ENCODE measurements around the gene FYCO1. TPM values are rescaled to one million over a fixed set of nuclear protein-coding genes. Genes with fewer than 3 reads are reported as not detected.
"Not testable (repeated sequence)": the region's sequence is repeated elsewhere in the genome, so short reads cannot be mapped to it uniquely, and the experiment has no call there.

The FYCO1 gene
- total RNA-seq, 1 donor = 57.8 TPM

DNA sequence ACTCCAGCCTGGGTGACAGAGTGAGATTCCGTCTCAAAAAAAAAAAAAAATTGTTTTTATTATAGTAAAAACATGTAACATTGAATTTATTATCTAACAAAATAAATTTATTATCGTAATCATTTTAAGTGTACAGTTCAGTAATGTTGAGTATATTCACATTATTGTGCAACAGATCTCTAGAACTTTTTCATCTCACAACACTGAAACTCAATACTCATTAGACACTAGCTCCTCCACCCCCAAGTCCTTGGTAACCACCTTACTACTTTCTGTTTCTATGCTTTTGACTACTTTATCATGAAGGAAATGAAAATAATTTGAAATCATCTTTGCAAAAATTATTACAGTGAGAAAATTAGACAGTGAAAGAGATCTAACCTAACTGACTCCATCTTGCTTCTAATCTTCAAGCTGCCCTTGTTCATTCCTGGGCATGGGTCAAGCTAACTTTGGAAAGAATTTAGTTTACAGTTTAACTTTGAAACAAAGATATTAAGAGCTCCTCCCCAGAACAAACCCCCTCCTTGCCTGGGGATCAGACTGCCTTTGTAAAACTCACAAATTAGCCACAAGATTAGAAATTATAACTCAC, 15.0 kb upstream of the FYCO1 start:
- no peak for DNase-seq (ENCODE audit: low read depth)
- no peak overlapping the region for H3K4me3 ChIP-seq (ENCODE audit: low read depth, low read length)

DNA sequence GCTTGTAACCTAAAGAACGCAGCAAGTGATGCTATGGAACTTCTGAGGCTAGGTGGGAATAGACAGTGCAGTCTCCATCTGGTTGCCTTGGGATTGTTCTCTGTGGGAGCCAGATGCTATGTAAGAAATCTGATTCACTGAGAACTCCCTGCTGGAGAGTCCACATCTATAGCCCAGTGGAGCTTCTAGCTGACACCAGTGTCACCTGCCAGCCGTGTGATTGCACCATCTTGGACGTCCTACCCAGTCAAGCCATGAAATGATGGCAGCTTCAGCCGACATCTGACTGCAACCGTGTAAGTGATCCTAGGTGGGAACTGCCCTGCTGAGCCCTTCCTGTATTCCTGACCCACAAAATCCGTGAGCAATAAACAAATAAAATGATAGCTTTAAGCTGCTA, 12.4 kb upstream of the FYCO1 start:
- H3K4me3 ChIP-seq (ENCODE audit: low read depth, low read length) = no peak overlapping the region
- TF ChIP-seq, protein P1, sequence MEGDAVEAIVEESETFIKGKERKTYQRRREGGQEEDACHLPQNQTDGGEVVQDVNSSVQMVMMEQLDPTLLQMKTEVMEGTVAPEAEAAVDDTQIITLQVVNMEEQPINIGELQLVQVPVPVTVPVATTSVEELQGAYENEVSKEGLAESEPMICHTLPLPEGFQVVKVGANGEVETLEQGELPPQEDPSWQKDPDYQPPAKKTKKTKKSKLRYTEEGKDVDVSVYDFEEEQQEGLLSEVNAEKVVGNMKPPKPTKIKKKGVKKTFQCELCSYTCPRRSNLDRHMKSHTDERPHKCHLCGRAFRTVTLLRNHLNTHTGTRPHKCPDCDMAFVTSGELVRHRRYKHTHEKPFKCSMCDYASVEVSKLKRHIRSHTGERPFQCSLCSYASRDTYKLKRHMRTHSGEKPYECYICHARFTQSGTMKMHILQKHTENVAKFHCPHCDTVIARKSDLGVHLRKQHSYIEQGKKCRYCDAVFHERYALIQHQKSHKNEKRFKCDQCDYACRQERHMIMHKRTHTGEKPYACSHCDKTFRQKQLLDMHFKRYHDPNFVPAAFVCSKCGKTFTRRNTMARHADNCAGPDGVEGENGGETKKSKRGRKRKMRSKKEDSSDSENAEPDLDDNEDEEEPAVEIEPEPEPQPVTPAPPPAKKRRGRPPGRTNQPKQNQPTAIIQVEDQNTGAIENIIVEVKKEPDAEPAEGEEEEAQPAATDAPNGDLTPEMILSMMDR (IDR thresholded peaks at IDR 0.05; ENCODE audit: insufficient read depth, low read length) = no peak
- DNase-seq (ENCODE audit: low read depth) = no peak

More for the DNA sequence above, 15.0 kb upstream of the FYCO1 start:
- TF ChIP-seq, protein P1 (IDR thresholded peaks at IDR 0.05; ENCODE audit: insufficient read depth, low read length) = no peak

DNA sequence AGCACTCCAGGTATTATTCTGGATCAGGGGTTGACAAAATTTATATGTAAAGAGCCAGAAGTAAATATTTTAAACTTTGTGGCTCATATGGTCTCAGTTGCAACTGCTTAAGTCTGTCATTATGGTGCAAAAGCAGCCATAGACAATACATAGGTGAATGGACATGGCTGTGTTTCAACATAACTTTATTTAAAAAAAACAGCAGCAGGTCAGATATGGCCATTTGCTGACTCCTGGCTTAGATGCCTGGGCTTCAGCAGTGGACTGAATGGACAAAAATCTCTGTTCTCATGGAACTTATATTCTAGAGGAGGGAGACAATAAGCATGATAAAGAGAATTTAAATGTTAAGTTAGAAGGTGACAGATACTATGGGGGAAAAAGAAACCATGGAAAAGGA, 11.7 kb upstream of the FYCO1 start:
- H3K4me3 ChIP-seq (ENCODE audit: low read depth, low read length) = no peak overlapping the region
- no peak for DNase-seq (ENCODE audit: low read depth)
- TF ChIP-seq, protein P1 (IDR thresholded peaks at IDR 0.05; ENCODE audit: insufficient read depth, low read length) = no peak

DNA sequence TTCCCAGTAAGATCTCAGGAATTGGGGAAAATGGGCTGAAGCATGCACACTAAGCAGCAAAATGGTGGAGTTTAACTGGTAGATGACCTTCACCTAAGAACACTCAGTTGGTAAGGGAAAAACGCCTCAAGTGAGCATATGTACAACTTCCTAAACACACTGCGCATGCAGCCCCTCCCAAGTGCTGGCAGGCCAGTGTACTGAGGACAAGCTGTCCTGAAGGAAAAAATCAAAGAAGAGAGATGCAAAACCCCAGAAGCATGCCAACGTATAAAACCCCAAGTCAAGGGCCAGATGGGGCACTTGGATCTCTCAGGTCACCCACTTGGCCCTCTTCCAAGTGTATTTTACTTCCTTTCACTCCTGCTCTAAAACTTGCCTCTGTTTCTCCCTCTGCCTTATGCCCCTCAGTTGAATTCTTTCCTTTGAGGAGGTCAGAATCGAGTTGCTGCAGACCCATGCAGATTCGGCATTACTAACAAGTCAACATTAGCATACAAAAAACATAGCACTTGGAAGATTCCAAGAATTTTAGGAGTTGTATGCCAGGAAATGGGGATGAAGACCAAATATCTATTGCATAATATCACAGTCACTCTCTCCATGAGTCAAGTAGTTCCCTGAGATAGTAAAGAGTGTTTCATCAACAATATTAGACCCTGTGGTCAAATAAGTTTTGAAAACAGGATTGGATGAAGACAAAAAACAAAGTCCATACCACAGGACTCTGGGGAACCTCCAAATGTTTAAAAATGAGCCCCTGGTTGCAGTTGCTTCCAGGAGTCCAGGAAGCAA, 10.8 kb upstream of the FYCO1 start:
- TF ChIP-seq, protein P1 (IDR thresholded peaks at IDR 0.05; ENCODE audit: insufficient read depth, low read length) = no peak
- DNase-seq (ENCODE audit: low read depth) = peak; percentile 95
- H3K4me3 ChIP-seq (ENCODE audit: low read depth, low read length) = no peak overlapping the region

DNA sequence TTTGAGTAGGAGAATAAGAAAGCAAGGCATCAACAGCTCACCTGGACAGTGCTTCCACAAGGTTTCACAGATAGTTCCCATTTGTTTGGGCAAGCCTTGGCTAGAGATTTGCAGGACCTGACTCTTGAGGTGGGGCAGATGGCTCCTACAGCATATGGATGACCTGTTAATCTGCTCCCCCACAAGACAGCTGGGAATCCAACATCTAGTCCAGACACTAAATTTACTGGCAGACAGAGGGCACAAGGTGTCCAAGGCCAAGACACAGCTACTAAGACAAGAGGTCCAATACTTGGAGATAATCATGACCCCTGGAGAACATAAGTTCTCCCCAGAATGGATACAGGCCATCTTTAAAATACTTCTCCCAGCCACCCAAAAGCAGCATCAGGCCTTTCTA, 8.1 kb upstream of the FYCO1 start:
- not testable (repeated sequence) for H3K4me3 ChIP-seq (ENCODE audit: low read depth, low read length); DNase-seq (ENCODE audit: low read depth)

DNA sequence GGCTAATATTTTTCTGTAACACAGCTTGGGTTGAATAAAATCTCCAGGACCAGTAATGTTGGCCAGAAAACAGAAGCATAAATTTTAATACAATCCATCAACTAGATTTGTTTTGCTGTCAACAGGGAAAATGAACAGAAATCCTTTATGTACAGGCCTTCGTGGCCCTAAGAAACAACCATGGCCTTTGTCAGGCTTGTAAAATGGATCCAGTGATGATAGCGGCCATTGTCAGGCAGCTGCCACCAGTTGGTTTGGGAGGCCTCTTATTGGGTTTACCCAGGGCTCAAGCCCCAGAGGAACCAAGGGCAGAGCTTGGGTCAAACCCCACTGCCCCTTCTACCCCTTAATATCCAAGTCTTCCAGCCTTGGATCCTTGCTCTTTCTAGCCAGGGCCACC, 5.6 kb upstream of the FYCO1 start:
- TF ChIP-seq, protein P1 (IDR thresholded peaks at IDR 0.05; ENCODE audit: insufficient read depth, low read length) = no peak
- no peak for DNase-seq (ENCODE audit: low read depth)
- H3K4me3 ChIP-seq (ENCODE audit: low read depth, low read length) = no peak overlapping the region

DNA sequence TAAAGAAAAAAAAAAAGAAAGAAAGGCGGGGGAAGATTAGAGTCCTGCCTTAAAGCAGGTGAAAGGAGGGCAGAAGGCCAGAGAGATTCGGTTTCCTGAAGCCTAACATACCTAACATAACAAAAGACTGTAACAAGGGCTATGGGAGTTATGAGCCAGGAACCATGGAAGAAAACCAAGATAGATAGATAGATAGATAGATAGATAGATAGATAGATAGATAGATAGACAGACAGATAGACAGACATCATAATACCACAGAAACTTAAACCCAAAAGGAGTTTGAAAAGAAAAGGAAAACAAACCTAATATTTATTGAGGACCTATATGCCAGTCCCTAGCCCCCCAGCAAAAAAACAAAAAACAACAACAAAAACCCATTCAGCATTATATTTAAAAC, 2.3 kb upstream of the FYCO1 start:
- no peak overlapping the region for H3K4me3 ChIP-seq (ENCODE audit: low read depth, low read length)
- TF ChIP-seq, protein P1 (IDR thresholded peaks at IDR 0.05; ENCODE audit: insufficient read depth, low read length) = no peak
- no peak for DNase-seq (ENCODE audit: low read depth)

DNA sequence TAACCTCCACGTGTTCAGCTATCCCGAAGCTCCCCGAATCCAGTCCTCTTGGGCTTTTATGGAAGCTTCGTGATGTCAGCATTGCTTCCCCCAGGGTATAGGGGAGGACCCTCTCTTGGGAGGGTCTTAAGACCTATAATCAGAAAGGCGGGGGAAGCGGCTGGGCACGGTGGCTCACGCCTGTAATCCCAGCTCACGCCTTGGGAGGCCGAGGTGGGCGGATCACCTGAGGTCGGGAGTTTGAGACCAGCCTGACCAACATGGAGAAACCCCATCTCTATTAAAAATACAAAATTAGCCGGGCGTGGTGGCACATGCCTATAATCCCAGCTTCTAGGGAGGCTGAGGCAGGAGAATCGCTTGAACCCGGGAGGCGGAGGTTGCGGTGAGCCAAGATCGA, 1.9 kb upstream of the FYCO1 start:
- not testable (repeated sequence) for DNase-seq (ENCODE audit: low read depth); H3K4me3 ChIP-seq (ENCODE audit: low read depth, low read length)
